PC-3 (cell line): ENCODE results near the gene SMAP1.

Experiments used
- EZH2 ChIP-seq: fragments of 300-600 bp; sonication (generic); IDR thresholded peaks from one replicate; pipeline ENCODE4 v1.6.1; 2017; ENCODE audit warnings: antibody characterized with exemption, mild to moderate bottlenecking, low read length; ENCODE audit not compliant: unreplicated experiment
- TF ChIP-seq, protein P1 (sequence below): fragments of 300-600 bp; sonication (generic); conservative IDR thresholded peaks from 2 replicates; pipeline ENCODE4 v1.5.1; 2017; ENCODE audit warnings: antibody characterized with exemption, low read depth, mild to moderate bottlenecking, low read length

DNA sequence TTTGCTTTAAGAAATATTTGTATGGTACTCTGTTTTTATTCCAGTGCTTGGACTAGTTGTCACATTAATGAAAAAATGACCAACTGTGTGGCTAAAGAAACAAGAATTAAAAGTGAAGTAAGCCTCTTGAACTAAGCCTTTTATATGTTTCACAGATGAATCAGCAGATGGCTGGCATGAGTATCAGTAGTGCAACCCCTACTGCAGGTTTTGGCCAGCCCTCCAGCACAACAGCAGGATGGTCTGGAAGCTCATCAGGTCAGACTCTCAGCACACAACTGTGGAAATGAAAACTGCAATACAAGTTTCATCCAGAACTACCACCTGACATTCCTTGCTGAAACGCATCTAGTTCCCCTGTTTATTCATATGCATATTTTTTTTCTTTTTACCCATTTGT lies 192.4 kb downstream of the SMAP1 start:
- no peak for TF ChIP-seq EZH2
- TF ChIP-seq, protein P1, sequence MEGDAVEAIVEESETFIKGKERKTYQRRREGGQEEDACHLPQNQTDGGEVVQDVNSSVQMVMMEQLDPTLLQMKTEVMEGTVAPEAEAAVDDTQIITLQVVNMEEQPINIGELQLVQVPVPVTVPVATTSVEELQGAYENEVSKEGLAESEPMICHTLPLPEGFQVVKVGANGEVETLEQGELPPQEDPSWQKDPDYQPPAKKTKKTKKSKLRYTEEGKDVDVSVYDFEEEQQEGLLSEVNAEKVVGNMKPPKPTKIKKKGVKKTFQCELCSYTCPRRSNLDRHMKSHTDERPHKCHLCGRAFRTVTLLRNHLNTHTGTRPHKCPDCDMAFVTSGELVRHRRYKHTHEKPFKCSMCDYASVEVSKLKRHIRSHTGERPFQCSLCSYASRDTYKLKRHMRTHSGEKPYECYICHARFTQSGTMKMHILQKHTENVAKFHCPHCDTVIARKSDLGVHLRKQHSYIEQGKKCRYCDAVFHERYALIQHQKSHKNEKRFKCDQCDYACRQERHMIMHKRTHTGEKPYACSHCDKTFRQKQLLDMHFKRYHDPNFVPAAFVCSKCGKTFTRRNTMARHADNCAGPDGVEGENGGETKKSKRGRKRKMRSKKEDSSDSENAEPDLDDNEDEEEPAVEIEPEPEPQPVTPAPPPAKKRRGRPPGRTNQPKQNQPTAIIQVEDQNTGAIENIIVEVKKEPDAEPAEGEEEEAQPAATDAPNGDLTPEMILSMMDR = no peak
